Activated effector memory CD4-positive, alpha-beta T cell treated with Interleukin-2 at 50 U/mL for 16 hours (primary cell): Measurements from ENCODE around the gene MTHFS.

Source experiments
- DNase-seq: peaks from one replicate; pipeline ENCODE4 v3.0.0-alpha.2; 2020

MTHFS gene

DNA sequence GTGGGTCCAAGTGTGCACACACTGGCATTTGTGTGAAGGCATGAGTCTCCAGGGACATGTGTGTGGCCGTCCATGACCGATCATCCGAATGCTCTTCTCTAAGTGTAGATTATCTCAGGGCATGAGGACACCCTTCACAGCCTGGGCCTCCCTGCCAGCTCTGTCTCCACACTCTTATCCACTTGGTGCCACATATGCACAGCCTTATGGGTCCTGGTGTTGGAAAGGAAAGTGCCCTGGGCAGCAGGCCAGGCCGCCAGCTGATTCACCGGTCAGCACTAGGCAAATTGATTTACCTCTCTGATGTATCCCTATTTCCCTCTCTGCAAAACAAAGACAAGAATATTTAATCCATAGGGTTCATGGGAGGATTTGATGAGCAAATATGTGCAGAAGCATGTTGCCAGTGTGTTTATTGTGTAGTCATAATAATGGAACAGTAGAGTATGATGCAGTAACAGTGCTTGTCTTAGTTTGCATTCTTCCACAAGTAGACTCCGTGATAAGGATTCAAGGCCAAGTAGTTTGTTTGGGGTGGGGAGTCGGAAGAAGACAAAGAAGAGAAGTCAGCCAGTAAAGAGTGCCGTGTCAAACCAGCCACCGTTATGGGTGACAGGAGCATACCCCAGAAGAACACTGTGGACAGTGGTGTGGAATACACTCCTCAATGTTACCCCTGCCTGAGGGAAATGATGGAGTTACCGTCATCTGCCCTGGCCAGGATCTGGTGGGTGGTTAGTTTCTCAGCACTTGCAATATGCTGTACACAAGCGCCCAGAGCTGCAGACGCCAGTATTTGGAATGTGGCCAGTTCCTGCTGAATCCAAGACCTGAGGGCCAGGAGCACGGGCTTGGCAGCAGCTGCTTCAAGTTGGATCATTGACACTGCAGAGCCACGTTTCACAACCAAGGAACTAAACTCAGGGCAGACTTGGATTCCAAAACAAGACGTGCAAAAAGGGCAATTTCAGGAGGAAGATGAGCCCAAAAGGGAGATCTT lies 85.1 kb downstream of the MTHFS start:
- no peak for DNase-seq

DNA sequence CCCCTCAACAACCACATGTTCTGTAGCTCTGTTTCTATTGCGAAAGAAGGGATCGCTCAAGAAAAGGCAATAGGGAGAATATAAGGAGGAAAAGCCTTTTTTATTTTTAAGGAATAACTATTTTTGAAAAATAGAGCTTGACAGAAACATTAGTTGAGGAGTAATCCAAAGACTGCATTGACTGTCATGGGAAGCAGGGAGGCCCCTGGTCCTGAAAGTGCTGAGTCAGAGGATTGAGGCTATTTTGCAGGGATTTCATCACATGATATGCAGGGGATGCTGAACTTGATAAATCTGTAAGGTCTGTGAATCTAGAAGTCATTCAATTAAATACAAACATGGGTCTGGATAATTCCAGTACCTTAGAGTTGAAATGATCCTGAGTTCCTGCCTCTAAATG lies 92.0 kb downstream of the MTHFS start:
- DNase-seq = no peak

DNA sequence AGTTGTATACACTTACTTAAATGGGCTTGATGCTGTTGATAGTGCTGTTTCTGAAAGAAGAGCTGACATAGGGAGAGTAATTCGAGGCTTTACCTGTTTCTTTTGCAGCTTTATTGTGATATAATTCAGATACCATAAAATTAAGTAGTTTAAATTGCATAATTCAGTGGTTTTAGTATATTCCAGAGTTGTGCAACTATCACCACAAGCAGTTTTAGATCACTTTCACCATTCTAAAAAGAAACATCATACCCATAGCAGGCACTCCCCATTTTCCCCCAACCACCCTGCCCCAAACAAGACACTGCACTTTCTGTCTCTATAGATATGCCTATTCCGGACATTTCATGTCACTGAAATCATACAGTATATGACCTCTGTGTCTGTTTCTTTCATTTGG lies 98.5 kb downstream of the MTHFS start:
- DNase-seq = no peak
